Uterus (tissue), 4 donors: ENCODE results near the gene BDKRB1. TPM values are rescaled to one million over a fixed set of nuclear protein-coding genes. Genes with fewer than 3 reads are reported as not detected.
A peak's percentile ranks its signal among the peaks of the same experiment; 100 is the strongest.

ENCODE experiments used
- DNase-seq, 2 donors: peaks; one replicate each; pipeline ENCODE4 v3.0.0-alpha.2; 2019 to 2020
- H3K27ac ChIP-seq, 2 donors: fragments of 200-600 bp; sonication (generic); 1 replicate in 1 of 2; 2 replicates in 1 of 2; pipeline ENCODE4 v1.5.1; 2016 to 2018
- H3K27me3 ChIP-seq, 2 donors: fragments of 200-600 bp; sonication (generic); one replicate each; pipeline ENCODE4 v1.5.1; 2018 to 2019; ENCODE audit warnings: control low read depth in 1 of 2
- H3K36me3 ChIP-seq, 2 donors: fragments of 200-600 bp; sonication (generic); one replicate each; pipeline ENCODE4 v1.5.1; 2019; ENCODE audit warnings: control low read depth in 1 of 2
- H3K4me1 ChIP-seq, 2 donors: fragments of 200-600 bp; sonication (generic); one replicate each; pipeline ENCODE4 v1.5.1; 2018 to 2019; ENCODE audit warnings: control low read depth in 1 of 2
- H3K4me3 ChIP-seq, 2 donors: fragments of 200-600 bp; sonication (generic); 1 replicate in 1 of 2; 2 replicates in 1 of 2; pipeline ENCODE4 v1.5.1; 2018 to 2019; ENCODE audit warnings: mild to moderate bottlenecking in 1 of 2
- H3K9me3 ChIP-seq, 2 donors: fragments of 200-600 bp; sonication (generic); one replicate each; pipeline ENCODE4 v1.5.1; 2019; ENCODE audit warnings: control low read depth in 1 of 2
- POLR2A ChIP-seq, 2 donors: fragments of 450-650 bp; IDR thresholded peaks; one replicate each; pipeline ENCODE4 v1.6.1; 2016; ENCODE audit warnings: antibody characterized with exemption in 2 of 2, mild to moderate bottlenecking in 1 of 2, moderate library complexity in 1 of 2
- intact Hi-C: fragments of 100-400 bp; cut with DNase I; formaldehyde crosslinking; loops from one replicate; pipeline ENCODE4 v1.15.1; 2023; ENCODE audit warnings: low total_unique reads
- total RNA-seq, 4 donors: library from RNA; depleted of rRNA in 3 of 4; stranded (reverse); fragments of >200 nt in 3 of 4; gene quantifications; one replicate each; pipeline versions ENCODE4 v1.1.0 to v1.2.4, GENCODE V29; 2014 to 2023
- TF ChIP-seq, protein P1 (sequence below), 4 experiments: fragments of 200-600 bp in 2 of 4; fragments of 450-650 bp in 2 of 4; sonication (generic) in 2 of 4; IDR thresholded peaks; one replicate each; pipeline ENCODE4 v1.5.1; 2016 to 2019; ENCODE audit warnings: antibody characterized with exemption in 4 of 4, mild to moderate bottlenecking in 2 of 4, moderate library complexity in 1 of 4
- donor health status: DM: yes; HTN: yes; CAD: no.

BDKRB1 gene
- total RNA-seq, 4 donors from 2014 or later: 0.83 to 3.7 TPM; not detected in 2

GRCh38 chr14:96263347-96264199 lies 7.6 kb downstream of the BDKRB1 start:
- Histone ChIP-seq H3K4me1 (peaks cover 0 to 3% of the 10 kb centered on the region in 2 donors), H3K9me3 (no peaks in the 10 kb centered on the region), H3K27ac (no peak overlapping the region), H3K4me3 (no peak overlapping the region), H3K27me3 (no peaks in the 10 kb centered on the region), H3K36me3 (no peaks in the 10 kb centered on the region)
- TF ChIP-seq POLR2A (IDR thresholded peaks at IDR 0.05): no peak
- TF ChIP-seq, protein P1, sequence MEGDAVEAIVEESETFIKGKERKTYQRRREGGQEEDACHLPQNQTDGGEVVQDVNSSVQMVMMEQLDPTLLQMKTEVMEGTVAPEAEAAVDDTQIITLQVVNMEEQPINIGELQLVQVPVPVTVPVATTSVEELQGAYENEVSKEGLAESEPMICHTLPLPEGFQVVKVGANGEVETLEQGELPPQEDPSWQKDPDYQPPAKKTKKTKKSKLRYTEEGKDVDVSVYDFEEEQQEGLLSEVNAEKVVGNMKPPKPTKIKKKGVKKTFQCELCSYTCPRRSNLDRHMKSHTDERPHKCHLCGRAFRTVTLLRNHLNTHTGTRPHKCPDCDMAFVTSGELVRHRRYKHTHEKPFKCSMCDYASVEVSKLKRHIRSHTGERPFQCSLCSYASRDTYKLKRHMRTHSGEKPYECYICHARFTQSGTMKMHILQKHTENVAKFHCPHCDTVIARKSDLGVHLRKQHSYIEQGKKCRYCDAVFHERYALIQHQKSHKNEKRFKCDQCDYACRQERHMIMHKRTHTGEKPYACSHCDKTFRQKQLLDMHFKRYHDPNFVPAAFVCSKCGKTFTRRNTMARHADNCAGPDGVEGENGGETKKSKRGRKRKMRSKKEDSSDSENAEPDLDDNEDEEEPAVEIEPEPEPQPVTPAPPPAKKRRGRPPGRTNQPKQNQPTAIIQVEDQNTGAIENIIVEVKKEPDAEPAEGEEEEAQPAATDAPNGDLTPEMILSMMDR (IDR thresholded peaks at IDR 0.05): no peak
- DNase-seq: no peak
- intact Hi-C loops: no loop called here

GRCh38 chr14:96264200-96264553 lies 8.2 kb downstream of the BDKRB1 start:
- TF ChIP-seq, protein P1 (IDR thresholded peaks at IDR 0.05): no peak
- TF ChIP-seq POLR2A (IDR thresholded peaks at IDR 0.05): no peak
- intact Hi-C loops: no loop called here
- no peaks in the 10 kb centered on the region for H3K27me3 ChIP-seq
- no peaks in the 10 kb centered on the region for H3K9me3 ChIP-seq
- no peak overlapping the region for H3K4me3 ChIP-seq
- peaks cover 0 to 6% of the 10 kb centered on the region in 2 donors for H3K4me1 ChIP-seq
- no peak for DNase-seq
- H3K27ac ChIP-seq: no peak overlapping the region
- no peaks in the 10 kb centered on the region for H3K36me3 ChIP-seq

- peaks cover 0 to 6% of the 10 kb centered on the region in 2 donors for H3K4me1 ChIP-seq
- H3K36me3 ChIP-seq: no peaks in the 10 kb centered on the region
- no peaks in the 10 kb centered on the region for H3K27me3 ChIP-seq
- no peak overlapping the region for H3K27ac ChIP-seq
- DNase-seq: no peak
- no peaks in the 10 kb centered on the region for H3K9me3 ChIP-seq
- no peak overlapping the region for H3K4me3 ChIP-seq
- intact Hi-C loops: no loop called here
- TF ChIP-seq, protein P1 (IDR thresholded peaks at IDR 0.05): no peak
- no peak for TF ChIP-seq POLR2A (IDR thresholded peaks at IDR 0.05)
Measured at GRCh38 chr14:96264853-96265252, 8.8 kb downstream of the BDKRB1 start.

DNA sequence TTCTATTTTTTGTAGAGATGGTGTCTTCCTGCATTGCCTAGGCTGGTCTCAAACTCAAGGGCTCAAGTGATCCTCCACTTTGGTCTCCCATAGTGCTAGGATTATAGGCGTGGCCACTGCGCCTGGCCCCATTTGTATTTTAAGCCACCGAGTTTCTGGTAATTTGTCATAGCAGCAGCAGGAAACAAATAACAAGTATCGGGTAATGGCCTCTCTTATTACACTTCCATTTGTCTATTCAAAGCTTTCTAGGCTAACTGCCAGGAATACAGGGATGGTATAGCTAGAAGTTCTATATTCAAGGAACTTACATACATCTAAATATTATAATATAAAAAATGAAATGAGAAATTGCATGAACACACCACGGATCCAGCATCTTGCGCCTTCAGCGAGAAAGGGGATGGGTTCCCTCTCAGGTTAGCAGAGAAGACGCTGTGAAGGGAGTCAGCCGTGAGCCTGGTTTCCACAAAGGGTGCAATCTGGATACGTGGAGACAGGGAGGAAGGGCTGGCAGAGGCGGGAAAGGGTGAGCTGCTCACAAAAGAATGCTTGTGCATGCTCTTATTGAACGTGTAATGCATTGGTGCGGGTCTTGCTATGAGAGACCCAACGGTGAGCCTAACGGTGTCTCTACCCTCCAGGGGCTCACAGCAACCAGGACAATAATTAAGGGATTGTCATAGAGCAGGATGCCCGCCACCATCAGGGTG lies 9.5 kb downstream of the BDKRB1 start:
- TF ChIP-seq, protein P1 (IDR thresholded peaks at IDR 0.05): no peak
- no peak for TF ChIP-seq POLR2A (IDR thresholded peaks at IDR 0.05)
- H3K4me3 ChIP-seq: no peak overlapping the region
- intact Hi-C loops: no loop called here
- no peaks in the 10 kb centered on the region for H3K36me3 ChIP-seq
- no peak overlapping the region for H3K27ac ChIP-seq
- H3K27me3 ChIP-seq: no peaks in the 10 kb centered on the region
- no peaks in the 10 kb centered on the region for H3K9me3 ChIP-seq
- no peak for DNase-seq
- peaks cover 0 to 6% of the 10 kb centered on the region in 2 donors for H3K4me1 ChIP-seq

DNA sequence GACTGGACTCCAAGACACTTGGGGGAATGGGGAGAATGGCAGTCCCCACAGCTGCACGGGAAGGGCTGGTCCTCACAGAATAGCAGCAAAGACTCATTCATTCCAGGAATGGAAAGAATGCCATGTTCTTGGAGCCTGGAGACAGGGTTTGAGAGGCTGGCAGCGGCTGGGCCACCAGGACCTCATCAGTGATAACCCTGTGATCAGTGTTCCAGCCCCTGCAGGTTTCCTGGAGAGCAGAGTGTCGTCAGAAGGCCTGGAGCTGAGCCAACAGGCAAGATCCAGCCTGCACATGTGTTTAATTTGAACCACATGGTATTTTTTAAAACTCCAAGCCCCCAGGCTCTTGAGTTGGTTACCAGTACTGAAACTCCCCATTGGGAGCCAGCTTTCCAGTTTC lies 11.3 kb downstream of the BDKRB1 start:
- intact Hi-C loops: no loop called here
- no peaks in the 10 kb centered on the region for H3K27me3 ChIP-seq
- H3K9me3 ChIP-seq: no peaks in the 10 kb centered on the region
- H3K36me3 ChIP-seq: no peaks in the 10 kb centered on the region
- no peak overlapping the region for H3K27ac ChIP-seq
- DNase-seq: peak; percentile 38 to 49
- peaks cover 0 to 6% of the 10 kb centered on the region in 2 donors for H3K4me1 ChIP-seq
- TF ChIP-seq, protein P1 (IDR thresholded peaks at IDR 0.05): no peak
- no peak for TF ChIP-seq POLR2A (IDR thresholded peaks at IDR 0.05)
- no peak overlapping the region for H3K4me3 ChIP-seq
